Right lobe of liver (tissue), 4 donors: ENCODE data around the gene HES6.

Source experiments
- CTCF ChIP-seq, 4 donors: fragments of 200-600 bp in 3 of 4; fragments of 450-650 bp in 1 of 4; IDR thresholded peaks; one replicate each; pipeline versions ENCODE4 v1.5.1 to v1.8.0; 2016 to 2022; ENCODE audit warnings: antibody characterized with exemption in 4 of 4, mild to moderate bottlenecking in 2 of 4
- POLR2A ChIP-seq: fragments of 450-650 bp; IDR thresholded peaks from one replicate; pipeline ENCODE4 v1.6.1; 2017; ENCODE audit warnings: antibody characterized with exemption, mild to moderate bottlenecking
- donor health status: DM: no; HTN: no; CAD: no.
- donor health status: DM: no; HTN: no; CAD: no.
- donor health status: DM: no; HTN: yes; CAD: no.

- peak; percentile 41 for TF ChIP-seq POLR2A
- peak in 1 of 4 donors; percentile 12 for TF ChIP-seq CTCF (IDR thresholded peaks at IDR 0.05)
Measured at GRCh38 chr2:238286551-238286950, 46.7 kb upstream of the HES6 start.
